A673 (cell line): ENCODE measurements around the gene FRRS1L. TPM values are rescaled to one million over a fixed set of nuclear protein-coding genes. Genes with fewer than 3 reads are reported as not detected.

Source experiments
- BruUV-seq: library from RNA; stranded (reverse); fragments of 400-500 nt; replicated peaks from 2 replicates; lab custom pipeline; 2021; lab: Mats Ljungman, UMichigan
- CTCF ChIA-PET: fragments of 300-600 bp; sonication (Branson Sonifier 250); formaldehyde crosslinking; loops from one replicate; lab custom pipeline; 2022; ENCODE audit warnings: antibody characterized with exemption; lab: Charles Lee
- POLR2A ChIA-PET: fragments of 300-600 bp; sonication (Branson Sonifier 250); formaldehyde crosslinking; loops from one replicate; lab custom pipeline; 2022; ENCODE audit warnings: antibody characterized with exemption; ENCODE audit not compliant: low non-redundant PET; lab: Charles Lee
- DNase-seq: peaks from one replicate; pipeline ENCODE4 v3.0.0-alpha.2; 2015; ENCODE audit warnings: low spot score
- H3K27ac ChIP-seq: fragments of 200-600 bp; sonication (generic); 2 replicates; pipeline ENCODE4 v1.5.1; 2016; ENCODE audit warnings: mixed run types, low read depth, mild to moderate bottlenecking, mixed read lengths, antibody characterized with exemption, low read length; ENCODE audit not compliant: poor library complexity, severe bottlenecking
- H3K27me3 ChIP-seq: fragments of 200-600 bp; sonication (generic); replicated peaks from 2 replicates; pipeline ENCODE4 v1.6.1; 2017; ENCODE audit warnings: mixed run types, low read depth, mild to moderate bottlenecking, mixed read lengths, antibody characterized with exemption, low read length; ENCODE audit not compliant: insufficient read depth, poor library complexity
- H3K36me3 ChIP-seq: fragments of 200-600 bp; sonication (generic); 2 replicates; pipeline ENCODE4 v1.6.1; 2016; ENCODE audit warnings: mixed run types, mild to moderate bottlenecking, mixed read lengths, antibody characterized with exemption, low read length; ENCODE audit not compliant: insufficient read depth, poor library complexity, severe bottlenecking
- H3K4me1 ChIP-seq: fragments of 200-600 bp; sonication (generic); 2 replicates; pipeline ENCODE4 v1.6.1; 2017; ENCODE audit warnings: mixed run types, mild to moderate bottlenecking, mixed read lengths, antibody characterized with exemption, low read length; ENCODE audit not compliant: insufficient read depth, poor library complexity, severe bottlenecking
- H3K4me3 ChIP-seq: fragments of 200-600 bp; sonication (generic); 2 replicates; pipeline ENCODE4 v1.5.1; 2016; ENCODE audit warnings: low read depth, mixed run types, mild to moderate bottlenecking, mixed read lengths, low read length; ENCODE audit not compliant: poor library complexity, severe bottlenecking
- H3K9me3 ChIP-seq: fragments of 200-600 bp; sonication (generic); 2 replicates; pipeline ENCODE4 v1.6.1; 2016; ENCODE audit warnings: mixed run types, low read depth, mild to moderate bottlenecking, mixed read lengths, antibody characterized with exemption, low read length; ENCODE audit not compliant: poor library complexity, severe bottlenecking
- EZH2 ChIP-seq: fragments of 200-600 bp; sonication (generic); IDR thresholded peaks from 2 replicates; pipeline ENCODE4 v1.6.1; 2017; ENCODE audit warnings: borderline replicate concordance, low read depth, mild to moderate bottlenecking, mixed read lengths, antibody characterized with exemption, low read length; ENCODE audit not compliant: poor library complexity, severe bottlenecking
- intact Hi-C: fragments of 100-400 bp; cut with micrococcal nuclease; formaldehyde crosslinking; loops from one replicate; pipeline ENCODE4 v1.10.0; 2022; ENCODE audit not compliant: unreplicated experiment
- total RNA-seq: library from RNA; stranded (reverse); gene quantifications from 2 replicates; pipeline ENCODE4 v1.2.3, GENCODE V29; 2021
- TF ChIP-seq, protein P1 (sequence below): fragments of 300-800, 200-600 bp; sonication (generic); conservative IDR thresholded peaks from 2 replicates; pipeline ENCODE4 v1.5.1; 2017; ENCODE audit warnings: low read depth, mild to moderate bottlenecking, antibody characterized with exemption, low read length, moderate library complexity, mixed read lengths

The FRRS1L gene
- total RNA-seq, 1 experiment from 2014 or later: 0.41 TPM

DNA sequence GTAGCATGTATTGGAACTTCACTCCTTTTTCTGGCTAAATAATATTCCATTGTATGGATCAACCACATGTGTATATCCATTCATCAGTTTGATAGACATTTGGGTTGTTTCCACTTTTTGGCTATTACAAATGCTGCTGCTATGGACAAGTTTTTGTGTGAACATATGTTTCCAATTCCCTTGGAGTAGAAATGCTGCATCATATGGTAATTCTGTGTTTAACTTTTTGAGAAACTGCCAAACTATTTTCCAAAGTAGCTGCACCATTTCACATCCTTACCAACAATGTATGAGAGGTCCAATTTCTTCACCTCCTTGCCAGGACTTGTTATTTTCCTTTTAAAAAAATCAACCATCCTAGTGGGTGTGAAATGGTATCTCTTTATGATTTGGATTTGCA is 8.4 kb downstream of the FRRS1L start:
- H3K27me3 ChIP-seq: peaks cover 11% of the 10 kb centered on the region
- TF ChIP-seq, protein P1, sequence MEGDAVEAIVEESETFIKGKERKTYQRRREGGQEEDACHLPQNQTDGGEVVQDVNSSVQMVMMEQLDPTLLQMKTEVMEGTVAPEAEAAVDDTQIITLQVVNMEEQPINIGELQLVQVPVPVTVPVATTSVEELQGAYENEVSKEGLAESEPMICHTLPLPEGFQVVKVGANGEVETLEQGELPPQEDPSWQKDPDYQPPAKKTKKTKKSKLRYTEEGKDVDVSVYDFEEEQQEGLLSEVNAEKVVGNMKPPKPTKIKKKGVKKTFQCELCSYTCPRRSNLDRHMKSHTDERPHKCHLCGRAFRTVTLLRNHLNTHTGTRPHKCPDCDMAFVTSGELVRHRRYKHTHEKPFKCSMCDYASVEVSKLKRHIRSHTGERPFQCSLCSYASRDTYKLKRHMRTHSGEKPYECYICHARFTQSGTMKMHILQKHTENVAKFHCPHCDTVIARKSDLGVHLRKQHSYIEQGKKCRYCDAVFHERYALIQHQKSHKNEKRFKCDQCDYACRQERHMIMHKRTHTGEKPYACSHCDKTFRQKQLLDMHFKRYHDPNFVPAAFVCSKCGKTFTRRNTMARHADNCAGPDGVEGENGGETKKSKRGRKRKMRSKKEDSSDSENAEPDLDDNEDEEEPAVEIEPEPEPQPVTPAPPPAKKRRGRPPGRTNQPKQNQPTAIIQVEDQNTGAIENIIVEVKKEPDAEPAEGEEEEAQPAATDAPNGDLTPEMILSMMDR: no peak
- no peak for TF ChIP-seq EZH2
- ChIA-PET POLR2A (no interaction called here), CTCF (no interaction called here)
- H3K36me3 ChIP-seq: no peaks in the 10 kb centered on the region
- H3K27ac ChIP-seq: no peak overlapping the region
- peak; percentile 6 for DNase-seq
- H3K9me3 ChIP-seq: no peaks in the 10 kb centered on the region
- no peak overlapping the region for H3K4me3 ChIP-seq
- no TSS peak for BruUV-seq
- intact Hi-C loops: no loop called here
- H3K4me1 ChIP-seq: no peaks in the 10 kb centered on the region

DNA sequence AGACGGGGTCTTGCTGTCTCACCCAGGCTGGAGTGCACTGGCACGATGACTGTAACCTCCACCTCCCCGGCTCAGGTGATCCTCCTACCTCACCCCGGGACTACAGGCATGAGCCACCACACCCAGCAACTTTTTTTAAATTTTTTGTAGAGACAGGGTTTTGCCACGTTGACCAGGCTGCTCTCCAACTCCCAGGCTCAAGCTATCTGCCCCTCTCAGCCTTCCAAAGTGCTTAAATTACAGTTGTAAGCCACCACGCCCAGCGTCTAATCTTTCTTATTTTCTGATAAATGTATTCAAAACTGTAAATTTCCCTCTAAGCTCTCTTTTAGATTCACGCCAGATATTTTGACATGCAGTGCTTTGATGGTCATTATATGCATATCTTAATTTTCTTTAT is 10.3 kb downstream of the FRRS1L start:
- no peaks in the 10 kb centered on the region for H3K36me3 ChIP-seq
- no peak for TF ChIP-seq EZH2
- TF ChIP-seq, protein P1: no peak
- H3K9me3 ChIP-seq: peaks cover 6% of the 10 kb centered on the region
- intact Hi-C loops: no loop called here
- ChIA-PET POLR2A (no interaction called here), CTCF (no interaction called here)
- no peak overlapping the region for H3K4me3 ChIP-seq
- BruUV-seq: no TSS peak
- no peaks in the 10 kb centered on the region for H3K4me1 ChIP-seq
- H3K27me3 ChIP-seq: no peaks in the 10 kb centered on the region
- DNase-seq: no peak
- no peak overlapping the region for H3K27ac ChIP-seq

DNA sequence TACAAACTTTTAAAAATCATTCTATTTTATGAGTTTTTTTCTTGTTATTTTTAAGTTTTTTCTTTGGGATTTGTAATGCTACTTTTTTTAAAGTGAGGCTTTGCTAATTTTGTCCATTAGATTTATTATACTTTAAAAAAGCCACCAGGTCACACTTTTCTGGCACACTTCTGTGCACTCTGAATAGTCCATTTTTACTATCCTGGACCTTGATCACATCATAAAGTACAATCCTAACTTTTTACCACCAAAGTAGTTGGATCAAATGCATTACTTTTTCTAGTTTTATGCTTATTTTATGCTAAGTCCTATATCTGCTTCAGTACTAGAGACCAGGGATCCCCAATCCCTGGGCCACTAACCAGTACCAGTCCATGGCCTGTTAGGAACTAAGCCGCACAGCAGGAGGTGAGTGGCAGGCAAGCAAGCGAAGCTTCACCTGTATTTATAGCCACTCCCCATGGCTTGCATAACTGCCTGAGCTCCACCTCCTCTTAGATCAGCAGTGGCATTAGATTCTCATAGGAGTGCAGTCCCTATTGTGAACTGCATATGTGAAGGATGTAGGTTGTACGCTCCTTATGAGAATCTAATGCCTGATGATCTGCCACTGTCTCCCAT is 16.0 kb downstream of the FRRS1L start:
- Histone ChIP-seq H3K9me3 (peaks cover 6% of the 10 kb centered on the region), H3K4me1 (no peaks in the 10 kb centered on the region), H3K36me3 (no peaks in the 10 kb centered on the region), H3K4me3 (no peak overlapping the region), H3K27ac (no peak overlapping the region), H3K27me3 (no peaks in the 10 kb centered on the region)
- BruUV-seq: no TSS peak
- POLR2A ChIA-PET: no interaction called here
- CTCF ChIA-PET: no interaction called here
- TF ChIP-seq EZH2: no peak
- TF ChIP-seq, protein P1: no peak
- DNase-seq: no peak
- intact Hi-C loops: no loop called here
